HG03575 (cell line): ENCODE measurements around the gene SYNGR3.
"Not testable (repeated sequence)": the region's sequence is repeated elsewhere in the genome, so short reads cannot be mapped to it uniquely, and the experiment has no call there.

ENCODE experiments used
- ATAC-seq: cut with Tn5 transposase; IDR thresholded peaks from one replicate; pipeline ENCODE4 v1.9.1; 2021; ENCODE audit not compliant: unreplicated experiment, insufficient number of reproducible peaks, low FRiP score; ENCODE audit errors: extremely low read depth

SYNGR3 gene

GRCh38 chr16:1958715-1959268 is 31.0 kb upstream of the SYNGR3 start:
- ATAC-seq, result no peak

DNA sequence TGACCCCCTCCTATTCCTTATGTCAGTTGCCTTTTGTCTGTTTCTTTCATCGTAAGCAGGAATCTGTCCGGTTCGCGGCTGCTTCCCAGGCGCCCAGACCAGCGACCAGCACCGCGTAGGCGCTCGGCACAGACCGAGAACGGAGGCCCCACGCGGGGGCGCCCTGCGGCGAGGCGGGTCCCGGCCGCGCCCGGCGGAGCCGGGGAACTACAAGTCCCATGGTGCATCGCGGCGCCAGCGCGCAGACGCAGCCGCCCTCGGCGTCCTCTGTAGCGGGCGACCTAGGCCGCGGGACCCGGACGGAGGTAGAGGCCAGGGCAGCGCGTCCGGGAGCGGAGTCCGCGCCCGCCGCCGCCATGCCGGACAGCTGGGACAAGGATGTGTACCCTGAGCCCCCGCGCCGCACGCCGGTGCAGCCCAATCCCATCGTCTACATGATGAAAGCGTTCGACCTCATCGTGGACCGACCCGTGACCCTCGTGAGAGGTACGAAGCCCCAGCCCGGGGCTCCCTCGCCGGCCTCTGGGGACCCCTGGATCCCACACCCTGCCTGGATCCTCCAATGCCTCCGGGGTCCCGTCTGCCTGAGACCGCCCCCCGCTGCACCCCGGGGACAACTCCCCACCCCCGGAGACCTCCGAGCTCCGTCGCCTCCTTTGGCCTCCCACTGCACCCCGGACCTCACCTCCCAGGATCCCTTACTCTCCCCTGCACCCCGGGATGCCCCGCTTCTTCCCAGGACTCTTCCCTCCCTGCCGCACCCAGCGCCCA is 30.3 kb upstream of the SYNGR3 start, which contains the start of gene NDUFB10:
Gene NDUFB10 (plus strand): TSS at position 270 of the 771 bp plus-strand sequence. CDS start 87 bp downstream, at position 357.
- no peak for ATAC-seq

DNA sequence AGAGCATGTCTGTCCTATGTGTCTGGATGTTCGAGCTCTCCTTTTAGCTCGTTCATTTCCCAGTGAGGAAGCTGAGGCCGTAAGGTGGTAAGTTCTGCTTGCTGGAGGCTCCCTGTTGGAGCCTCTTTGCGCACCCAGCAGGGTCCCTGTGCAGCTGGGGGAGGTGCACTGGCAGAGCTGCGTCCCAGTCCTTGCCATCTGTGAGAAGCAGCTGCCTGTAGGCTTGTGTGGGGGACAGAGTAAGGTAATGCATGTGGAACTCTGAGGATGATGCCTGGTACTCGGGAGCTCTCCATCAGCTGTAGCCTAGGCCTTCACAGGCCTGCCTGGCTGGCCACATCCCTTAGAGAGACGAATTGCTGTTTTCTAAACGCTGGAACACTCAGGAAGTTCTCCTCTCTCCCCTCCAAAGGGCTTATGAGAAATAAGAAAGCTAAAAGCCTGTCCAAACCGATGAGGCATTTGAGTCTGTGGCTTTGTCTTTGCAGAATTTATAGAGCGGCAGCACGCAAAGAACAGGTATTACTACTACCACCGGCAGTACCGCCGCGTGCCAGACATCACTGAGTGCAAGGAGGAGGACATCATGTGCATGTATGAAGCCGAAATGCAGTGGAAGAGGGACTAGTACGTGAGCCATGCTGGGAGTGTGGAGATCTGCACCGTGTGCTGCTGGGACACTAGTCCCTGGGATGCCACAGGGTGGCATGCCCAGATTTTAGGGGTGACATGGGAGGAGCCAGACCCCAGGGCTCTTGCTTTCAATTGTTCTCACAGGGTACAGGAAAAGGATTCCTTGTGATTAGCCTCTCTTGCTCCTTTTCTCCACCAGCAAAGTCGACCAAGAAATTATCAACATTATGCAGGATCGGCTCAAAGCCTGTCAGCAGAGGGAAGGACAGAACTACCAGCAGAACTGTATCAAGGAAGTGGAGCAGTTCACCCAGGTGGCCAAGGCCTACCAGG is 28.8 kb upstream of the SYNGR3 start:
- no peak for ATAC-seq

- ATAC-seq, result no peak
These were observed 28.1 kb upstream of the SYNGR3 start for GRCh38 chr16:1961651-1962067.

GRCh38 chr16:1962161-1963153 is 27.3 kb upstream of the SYNGR3 start:
- ATAC-seq, result not testable (repeated sequence)

DNA sequence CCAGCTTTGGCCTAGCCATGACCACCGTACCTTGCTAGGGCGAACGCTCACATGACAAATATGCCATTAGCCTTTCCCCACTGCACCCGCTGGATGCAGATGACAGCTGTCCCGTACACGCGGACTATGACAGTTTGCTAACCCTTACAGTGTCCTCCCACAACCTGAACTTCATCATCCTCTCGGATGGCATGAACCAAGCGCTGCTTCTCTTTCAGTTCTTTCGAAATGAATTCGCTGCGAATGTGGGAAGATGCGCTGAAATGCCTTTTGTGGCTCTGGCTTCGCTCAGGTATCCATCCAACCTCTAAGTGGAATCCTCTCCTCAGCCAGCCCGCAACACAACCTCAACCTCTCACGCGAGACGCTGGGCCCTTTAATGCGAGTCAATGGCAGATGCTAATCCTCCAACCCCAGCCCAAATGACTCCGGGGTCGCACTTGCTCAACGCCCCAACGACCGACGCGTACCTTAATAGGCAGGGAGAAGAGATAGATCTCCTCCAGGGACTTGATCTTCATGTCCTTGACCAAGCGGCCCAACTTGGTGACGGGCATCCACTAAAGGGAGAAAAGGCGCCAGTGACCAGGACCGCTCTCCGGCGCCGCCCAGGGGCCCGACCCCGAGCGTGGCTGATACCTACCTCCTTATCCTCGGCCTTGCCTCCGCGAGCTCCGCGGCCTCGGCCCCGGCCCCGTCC is 25.8 kb upstream of the SYNGR3 start:
- ATAC-seq, result no peak

- no peak for ATAC-seq
These were observed 25.0 kb upstream of the SYNGR3 start, which contains the start of gene RPS2 for GRCh38 chr16:1964506-1965395. RPS2 (minus strand) TSS chr16:1964826; CDS start chr16:1964625, 201 bp downstream.

DNA sequence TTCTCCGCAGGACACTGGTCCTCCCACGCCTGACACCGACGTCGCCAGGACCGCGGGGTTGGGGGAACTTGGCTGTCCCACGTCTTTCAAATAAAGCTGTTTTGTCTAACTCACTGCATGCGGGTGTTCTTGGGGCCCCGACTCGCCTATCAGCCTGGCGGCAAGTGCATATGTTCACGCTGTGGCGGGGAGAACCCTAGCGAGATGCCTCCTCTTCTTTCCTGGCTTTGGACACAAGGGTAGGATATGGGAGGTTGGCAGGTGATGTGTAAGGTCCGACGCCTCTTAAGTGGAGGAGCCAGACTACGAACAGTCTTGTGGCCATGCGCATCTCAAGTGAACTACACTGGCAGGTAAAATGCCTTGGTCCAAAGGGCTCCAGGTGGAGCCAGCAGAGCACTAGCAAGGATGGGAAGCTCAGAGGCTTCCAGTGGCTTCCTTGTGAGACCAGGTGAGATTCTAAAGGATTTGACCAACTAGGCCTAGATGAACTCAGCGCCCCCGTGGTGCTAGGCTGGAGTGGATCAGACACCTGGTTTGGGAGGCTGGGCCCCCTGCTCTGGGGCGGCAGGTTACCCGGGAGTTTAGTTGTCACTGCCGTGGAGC is 24.3 kb upstream of the SYNGR3 start:
- no peak for ATAC-seq

GRCh38 chr16:1966460-1966859 is 23.3 kb upstream of the SYNGR3 start, which contains the start of gene RNF151:
RNF151 (plus strand) TSS chr16:1966856; CDS start chr16:1966882, 26 bp downstream.
- no peak for ATAC-seq

DNA sequence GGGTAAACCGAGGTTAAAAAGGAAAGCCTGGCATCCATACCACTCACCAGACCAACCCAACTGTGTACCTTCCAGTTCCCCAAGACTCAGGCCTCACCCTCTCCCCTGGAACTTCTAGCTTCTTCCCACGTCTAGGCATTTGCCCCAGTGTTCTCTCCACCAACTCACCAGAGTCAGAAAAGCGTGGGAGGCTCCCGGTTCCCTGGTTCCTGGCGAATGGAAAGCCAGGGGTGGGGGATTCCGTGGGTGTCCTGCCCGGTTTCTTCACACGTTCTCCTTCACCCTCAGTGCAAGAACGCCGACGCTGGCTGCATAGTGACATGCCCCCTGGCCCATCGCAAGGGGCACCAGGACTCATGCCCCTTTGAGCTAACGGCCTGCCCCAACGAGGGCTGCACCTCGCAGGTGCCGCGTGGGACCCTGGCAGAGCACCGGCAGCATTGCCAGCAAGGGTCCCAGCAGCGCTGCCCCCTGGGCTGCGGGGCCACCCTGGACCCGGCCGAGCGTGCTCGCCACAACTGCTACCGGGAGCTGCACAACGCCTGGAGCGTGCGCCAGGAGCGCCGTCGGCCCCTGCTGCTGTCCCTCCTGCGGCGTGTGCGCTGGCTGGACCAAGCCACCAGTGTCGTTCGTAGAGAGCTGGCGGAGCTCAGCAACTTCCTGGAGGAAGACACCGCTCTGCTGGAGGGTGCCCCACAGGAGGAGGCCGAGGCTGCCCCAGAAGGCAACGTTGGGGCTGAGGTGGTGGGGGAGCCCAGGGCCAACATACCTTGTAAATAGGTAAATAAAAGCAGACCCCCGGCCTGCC is 21.4 kb upstream of the SYNGR3 start:
- no peak for ATAC-seq

- no peak for ATAC-seq
These were observed 17.8 kb upstream of the SYNGR3 start, which contains the start of gene TBL3 for GRCh38 chr16:1971796-1972489. TBL3 (plus strand) TSS chr16:1972053; CDS start chr16:1972165, 112 bp downstream.

GRCh38 chr16:1972490-1972877 is 17.3 kb upstream of the SYNGR3 start:
- no peak for ATAC-seq

- no peak for ATAC-seq
These were observed 16.2 kb upstream of the SYNGR3 start for GRCh38 chr16:1973461-1974156.
